RPMI7951 (cell line): ENCODE measurements around the gene ANKS1A. TPM values are rescaled to one million over a fixed set of nuclear protein-coding genes. Genes with fewer than 3 reads are reported as not detected.
"Not testable (repeated sequence)": the region's sequence is repeated elsewhere in the genome, so short reads cannot be mapped to it uniquely, and the experiment has no call there.

Source experiments
- DNase-seq: peaks from one replicate; pipeline ENCODE4 v3.0.0-alpha.2; 2012; ENCODE audit warnings: low read depth
- total RNA-seq: library from RNA; depleted of rRNA; stranded (reverse); fragments of >200 nt; shearing (Covaris generic); gene quantifications from 2 replicates; pipeline ENCODE4 v1.2.3, GENCODE V29; 2014; rRNA removed

Gene ANKS1A, protein sequence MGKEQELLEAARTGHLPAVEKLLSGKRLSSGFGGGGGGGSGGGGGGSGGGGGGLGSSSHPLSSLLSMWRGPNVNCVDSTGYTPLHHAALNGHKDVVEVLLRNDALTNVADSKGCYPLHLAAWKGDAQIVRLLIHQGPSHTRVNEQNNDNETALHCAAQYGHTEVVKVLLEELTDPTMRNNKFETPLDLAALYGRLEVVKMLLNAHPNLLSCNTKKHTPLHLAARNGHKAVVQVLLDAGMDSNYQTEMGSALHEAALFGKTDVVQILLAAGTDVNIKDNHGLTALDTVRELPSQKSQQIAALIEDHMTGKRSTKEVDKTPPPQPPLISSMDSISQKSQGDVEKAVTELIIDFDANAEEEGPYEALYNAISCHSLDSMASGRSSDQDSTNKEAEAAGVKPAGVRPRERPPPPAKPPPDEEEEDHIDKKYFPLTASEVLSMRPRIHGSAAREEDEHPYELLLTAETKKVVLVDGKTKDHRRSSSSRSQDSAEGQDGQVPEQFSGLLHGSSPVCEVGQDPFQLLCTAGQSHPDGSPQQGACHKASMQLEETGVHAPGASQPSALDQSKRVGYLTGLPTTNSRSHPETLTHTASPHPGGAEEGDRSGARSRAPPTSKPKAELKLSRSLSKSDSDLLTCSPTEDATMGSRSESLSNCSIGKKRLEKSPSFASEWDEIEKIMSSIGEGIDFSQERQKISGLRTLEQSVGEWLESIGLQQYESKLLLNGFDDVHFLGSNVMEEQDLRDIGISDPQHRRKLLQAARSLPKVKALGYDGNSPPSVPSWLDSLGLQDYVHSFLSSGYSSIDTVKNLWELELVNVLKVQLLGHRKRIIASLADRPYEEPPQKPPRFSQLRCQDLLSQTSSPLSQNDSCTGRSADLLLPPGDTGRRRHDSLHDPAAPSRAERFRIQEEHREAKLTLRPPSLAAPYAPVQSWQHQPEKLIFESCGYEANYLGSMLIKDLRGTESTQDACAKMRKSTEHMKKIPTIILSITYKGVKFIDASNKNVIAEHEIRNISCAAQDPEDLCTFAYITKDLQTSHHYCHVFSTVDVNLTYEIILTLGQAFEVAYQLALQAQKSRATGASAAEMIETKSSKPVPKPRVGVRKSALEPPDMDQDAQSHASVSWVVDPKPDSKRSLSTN
- total RNA-seq = 7.4 TPM in 2 replicates

DNA sequence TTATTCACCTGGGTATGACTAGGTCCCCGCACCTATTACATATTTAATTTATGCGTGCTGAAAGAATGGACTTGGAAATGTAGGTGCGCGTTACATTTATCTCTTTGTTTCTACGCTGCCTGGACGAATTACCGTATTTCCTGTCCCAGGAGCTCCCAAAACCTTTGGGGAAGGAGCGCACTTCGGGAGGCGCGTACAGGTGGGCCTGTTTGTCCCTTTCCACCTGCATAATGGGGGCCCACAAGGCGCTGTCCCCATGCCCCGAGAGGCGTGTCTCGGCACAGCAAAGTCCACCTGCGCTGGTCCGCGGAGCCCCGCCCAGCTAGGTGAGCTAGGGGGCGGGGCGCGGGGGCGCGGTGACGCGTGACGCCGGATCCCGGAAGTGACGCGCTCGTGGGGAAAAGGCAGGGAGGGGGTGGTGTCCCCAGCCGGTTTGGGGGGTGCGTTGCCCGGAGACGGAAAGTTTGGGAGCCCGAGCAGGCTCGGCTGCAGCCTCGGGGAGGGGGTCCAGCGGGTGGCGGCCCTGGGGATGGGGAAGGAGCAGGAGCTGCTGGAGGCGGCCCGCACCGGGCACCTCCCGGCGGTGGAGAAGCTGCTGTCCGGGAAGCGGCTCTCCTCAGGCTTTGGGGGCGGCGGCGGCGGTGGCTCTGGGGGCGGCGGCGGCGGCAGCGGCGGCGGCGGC, at the start of gene ANKS1A:
TSS of gene ANKS1A (plus strand) at position 382 of the 682 bp plus-strand sequence. CDS start at position 530, 148 bp downstream.
- peak; percentile 52 for DNase-seq

DNA sequence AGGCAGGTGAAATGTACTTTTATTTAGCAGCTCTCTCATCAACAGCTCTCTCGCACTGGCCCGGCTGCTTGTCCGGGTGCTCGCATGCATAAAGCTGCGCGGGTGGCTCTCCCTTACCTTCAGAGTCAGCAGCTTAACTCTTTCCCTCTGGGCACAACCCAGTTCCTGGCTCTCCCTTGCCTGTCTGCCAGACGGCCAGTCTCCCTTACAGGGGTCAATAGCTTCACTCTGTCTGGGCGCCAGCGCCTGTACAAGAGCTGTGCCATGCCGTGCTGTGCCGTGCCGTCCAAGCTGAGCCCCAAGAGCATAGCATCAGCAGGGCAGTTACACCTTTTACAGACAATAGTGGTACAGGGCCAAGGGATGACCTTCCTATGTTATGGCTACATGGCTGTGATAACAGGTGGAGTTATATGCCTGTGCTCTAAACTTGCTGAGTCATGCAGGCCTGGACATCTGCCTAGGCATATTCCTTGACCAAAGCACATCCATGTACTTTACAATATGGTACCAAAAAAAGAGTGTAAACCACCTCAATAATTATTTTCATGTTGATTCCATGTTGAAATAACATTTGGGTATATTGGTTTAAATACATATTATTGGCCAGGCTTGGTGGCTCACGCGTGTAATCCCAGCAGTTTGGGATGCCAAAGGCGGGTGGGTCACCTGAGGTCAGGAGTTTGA, 49.2 kb upstream of the ANKS1A start:
- DNase-seq = peak; percentile 20

DNA sequence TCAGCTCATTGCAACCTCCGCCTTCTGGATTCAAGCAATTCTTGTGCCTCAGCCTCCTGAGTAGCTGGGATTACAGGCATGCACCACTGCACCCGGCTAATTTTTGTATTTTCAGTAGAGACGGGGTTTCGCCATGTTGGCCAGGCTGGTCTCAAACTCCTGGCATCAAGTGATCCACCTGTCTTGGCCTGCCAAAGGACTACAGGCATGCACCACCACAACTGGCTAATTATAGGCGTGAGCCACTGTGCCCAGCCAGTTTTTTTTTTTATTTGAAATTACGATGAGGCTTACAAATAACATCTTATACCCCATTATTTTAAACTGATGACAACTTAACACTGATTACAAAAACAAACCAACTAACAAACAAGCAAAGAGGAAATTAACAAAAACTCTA, 40.0 kb upstream of the ANKS1A start:
- DNase-seq = not testable (repeated sequence)

DNA sequence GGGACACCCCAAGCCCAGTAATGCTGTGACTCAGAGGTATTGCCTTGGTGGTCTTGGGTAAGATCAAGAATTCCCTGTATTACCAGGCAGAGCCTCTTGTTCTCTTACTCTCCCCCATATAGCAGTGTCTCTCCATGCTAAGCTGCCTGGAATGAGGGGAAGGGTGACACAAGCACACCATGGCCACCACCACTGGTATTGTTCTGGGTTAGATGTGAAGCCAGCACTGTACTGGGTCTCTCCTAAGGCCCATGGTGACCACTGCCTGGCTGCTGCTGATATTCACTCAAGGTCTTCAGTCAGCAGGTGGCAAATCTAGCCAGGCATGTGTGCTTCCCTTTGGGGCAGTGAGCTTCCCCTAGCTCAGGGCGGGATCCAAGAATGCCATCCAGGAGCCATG, 37.7 kb upstream of the ANKS1A start:
- DNase-seq = no peak

- no peak for DNase-seq
These were observed 36.5 kb upstream of the ANKS1A start for GRCh38 chr6:34852406-34853085.

DNA sequence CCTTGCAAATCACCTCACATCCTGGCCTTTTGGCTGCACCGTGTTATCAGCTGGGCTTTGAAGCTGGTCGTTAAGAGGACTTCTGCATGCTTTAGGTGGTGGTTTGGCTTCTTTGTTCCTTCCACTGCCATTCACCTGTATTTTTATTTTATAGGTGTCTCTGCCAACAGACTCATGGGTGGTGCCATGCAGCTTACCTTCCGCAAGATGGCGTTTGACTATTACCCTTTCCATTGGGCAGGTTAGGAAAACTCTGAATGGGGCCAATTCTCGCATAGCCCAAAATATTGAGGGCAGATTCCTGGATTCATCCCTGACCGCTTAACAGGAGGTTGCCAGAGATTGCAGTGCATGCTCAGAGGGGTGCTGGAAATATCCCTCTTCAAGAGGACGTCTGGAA, 33.6 kb upstream of the ANKS1A start:
- no peak for DNase-seq

DNA sequence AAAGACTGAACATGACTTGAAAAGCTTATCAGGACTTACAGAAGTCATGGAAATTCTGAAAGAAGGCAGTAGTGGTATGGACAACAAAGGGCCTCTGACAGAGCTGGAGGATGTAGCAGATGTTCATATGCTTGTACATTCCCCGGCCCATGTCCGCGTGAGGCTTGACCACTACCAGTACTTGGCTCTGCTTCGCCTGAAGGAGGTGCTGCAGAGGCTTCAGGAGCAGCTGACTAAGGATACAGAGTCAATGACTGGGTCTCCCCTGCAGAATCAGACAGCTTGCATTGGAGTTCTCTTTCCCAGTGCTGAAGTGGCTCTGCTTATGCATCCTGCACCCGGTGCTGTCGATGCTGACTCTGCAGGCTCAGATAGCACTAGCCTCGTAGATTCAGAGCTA, 30.4 kb upstream of the ANKS1A start:
- DNase-seq = no peak

DNA sequence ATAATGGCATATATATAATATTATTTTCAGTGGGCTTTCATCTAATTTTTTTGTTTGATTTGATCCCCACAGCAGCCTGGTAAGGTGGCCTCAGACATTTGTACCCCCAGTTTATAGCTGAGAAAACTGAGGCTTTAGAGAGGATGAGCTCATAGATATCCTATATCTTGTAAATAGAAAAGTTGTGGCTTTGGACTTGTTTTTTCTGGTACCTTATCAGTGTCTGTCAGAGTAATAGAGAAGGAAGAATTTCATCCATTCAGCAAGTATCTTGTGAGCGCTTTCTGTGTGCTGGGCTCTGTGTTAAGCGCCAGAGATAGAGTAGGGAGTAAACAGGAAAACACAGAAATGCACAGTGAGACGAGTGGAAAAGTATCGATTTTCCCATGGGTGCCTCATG, 29.1 kb upstream of the ANKS1A start:
- no peak for DNase-seq

DNA sequence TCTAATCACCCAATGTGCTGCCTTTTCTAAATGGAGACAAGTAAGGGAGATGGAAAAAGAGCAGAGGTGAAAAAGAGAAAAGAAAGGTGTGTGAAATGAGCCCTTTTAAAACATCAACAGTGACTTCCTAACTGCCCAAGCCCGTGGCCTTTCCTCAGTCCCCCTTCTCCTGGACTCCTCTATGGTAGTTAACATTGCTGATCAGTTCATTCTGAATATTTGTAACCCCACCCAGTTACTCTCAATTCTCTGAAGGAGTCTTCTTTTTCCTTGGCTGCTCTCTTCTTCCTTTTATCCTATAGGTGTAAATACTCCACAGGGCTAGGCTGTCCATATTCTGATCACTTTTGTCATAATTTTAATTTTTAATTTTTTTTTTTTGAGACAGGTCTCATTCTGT, 28.3 kb upstream of the ANKS1A start:
- DNase-seq = no peak

GRCh38 chr6:34864007-34864406, 25.0 kb upstream of the ANKS1A start:
- DNase-seq = no peak

GRCh38 chr6:34865107-34865506, 23.9 kb upstream of the ANKS1A start:
- no peak for DNase-seq

DNA sequence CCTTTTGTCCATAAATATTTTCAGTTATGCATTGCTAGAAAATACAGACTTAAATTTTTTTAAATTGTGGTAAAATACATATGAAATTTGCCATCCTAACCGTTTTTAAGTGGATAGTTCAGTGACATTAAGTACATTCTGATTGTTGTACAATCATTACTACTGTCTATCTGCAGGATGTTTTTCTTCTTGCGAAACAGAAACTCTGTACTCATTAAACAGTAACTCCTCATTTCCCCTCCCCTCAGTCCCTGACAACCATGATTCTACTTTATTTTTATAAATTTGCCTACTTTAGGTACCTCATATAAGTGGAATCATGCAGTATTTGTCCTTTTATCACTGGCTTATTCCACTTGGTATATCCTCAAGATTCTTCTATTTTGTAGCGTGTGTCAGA, 22.5 kb upstream of the ANKS1A start:
- no peak for DNase-seq

DNA sequence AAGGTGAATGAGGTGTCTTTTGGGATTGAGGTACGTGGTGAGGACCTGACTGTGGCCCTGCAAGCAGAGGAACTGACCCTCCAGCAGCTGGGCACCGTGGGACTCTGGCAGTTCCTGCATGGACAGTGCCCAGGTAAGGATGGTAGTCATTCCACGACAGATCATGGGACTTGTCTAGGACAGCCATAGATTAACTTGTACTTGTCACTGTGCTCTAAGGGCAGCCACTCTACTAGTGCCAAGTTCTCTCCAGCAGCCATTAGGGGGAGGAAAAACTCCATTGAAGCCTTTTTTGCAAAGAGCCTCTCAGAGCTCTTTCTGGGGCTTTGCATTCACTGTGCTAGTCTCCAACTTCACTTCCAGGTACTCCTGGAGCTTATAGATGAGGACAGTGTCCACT, 21.6 kb upstream of the ANKS1A start:
- no peak for DNase-seq

- no peak for DNase-seq
These were observed 17.2 kb upstream of the ANKS1A start for GRCh38 chr6:34871853-34872252.

GRCh38 chr6:34872332-34872731, 16.7 kb upstream of the ANKS1A start:
- DNase-seq = no peak

- no peak for DNase-seq
These were observed 13.5 kb upstream of the ANKS1A start for GRCh38 chr6:34875292-34876213.

- DNase-seq = no peak
These were observed 12.6 kb upstream of the ANKS1A start for GRCh38 chr6:34876472-34876871.

DNA sequence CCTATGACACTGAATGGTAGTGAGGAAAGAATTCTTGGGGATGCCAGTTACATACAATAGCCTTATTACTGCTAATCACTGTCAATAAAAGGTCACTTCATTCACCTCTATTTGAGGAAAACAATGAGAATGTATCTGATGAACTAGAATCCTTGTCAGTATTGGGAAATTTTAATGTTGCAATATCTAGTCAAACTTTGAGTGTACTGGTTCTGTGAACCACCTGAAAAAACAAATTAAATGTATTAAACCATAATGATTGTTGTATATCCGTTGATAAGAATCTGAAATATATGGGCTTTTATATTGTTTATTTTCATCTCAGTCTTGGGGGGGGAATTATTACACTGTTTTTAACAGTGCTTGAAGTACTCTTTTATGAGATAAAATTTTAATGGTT, 11.8 kb upstream of the ANKS1A start:
- DNase-seq = no peak

- DNase-seq = no peak
These were observed 11.1 kb upstream of the ANKS1A start for GRCh38 chr6:34877869-34878485.
